DOHH2 (cell line): Measurements from ENCODE around the gene NBAS.

Experiments
- EZH2phosphoT487 ChIP-seq: fragments of 200-600 bp; sonication (generic); IDR thresholded peaks from 2 replicates; pipeline ENCODE4 v1.6.1; 2017; ENCODE audit warnings: borderline replicate concordance, mild to moderate bottlenecking, antibody characterized with exemption, low read length, moderate library complexity, mixed read lengths
- TF ChIP-seq, protein P1 (sequence below): fragments of 200-600 bp; sonication (generic); IDR thresholded peaks from one replicate; pipeline ENCODE4 v1.5.1; 2014; ENCODE audit warnings: antibody characterized with exemption, mild to moderate bottlenecking, low read depth, low read length; ENCODE audit not compliant: poor library complexity, severe bottlenecking

DNA sequence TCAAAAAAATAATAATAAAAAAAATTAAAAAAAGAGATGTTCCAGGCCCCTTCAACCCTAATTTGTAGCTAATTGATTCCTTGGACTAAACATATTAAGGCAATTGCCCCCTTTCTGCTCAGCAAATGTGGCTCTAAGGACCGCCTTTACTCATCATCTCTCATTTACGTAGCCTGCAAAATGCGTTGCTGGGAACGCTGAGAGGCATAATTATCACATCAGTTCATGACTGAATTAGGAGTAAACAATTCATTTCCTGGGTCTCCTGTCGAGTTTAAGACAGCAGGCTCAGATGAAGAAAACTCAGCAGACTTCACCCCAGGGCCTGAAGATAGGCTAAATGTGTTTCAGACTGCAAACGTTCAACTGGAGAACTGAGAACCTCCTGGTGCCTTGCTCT lies 413.5 kb downstream of the NBAS start:
- TF ChIP-seq, protein P1, sequence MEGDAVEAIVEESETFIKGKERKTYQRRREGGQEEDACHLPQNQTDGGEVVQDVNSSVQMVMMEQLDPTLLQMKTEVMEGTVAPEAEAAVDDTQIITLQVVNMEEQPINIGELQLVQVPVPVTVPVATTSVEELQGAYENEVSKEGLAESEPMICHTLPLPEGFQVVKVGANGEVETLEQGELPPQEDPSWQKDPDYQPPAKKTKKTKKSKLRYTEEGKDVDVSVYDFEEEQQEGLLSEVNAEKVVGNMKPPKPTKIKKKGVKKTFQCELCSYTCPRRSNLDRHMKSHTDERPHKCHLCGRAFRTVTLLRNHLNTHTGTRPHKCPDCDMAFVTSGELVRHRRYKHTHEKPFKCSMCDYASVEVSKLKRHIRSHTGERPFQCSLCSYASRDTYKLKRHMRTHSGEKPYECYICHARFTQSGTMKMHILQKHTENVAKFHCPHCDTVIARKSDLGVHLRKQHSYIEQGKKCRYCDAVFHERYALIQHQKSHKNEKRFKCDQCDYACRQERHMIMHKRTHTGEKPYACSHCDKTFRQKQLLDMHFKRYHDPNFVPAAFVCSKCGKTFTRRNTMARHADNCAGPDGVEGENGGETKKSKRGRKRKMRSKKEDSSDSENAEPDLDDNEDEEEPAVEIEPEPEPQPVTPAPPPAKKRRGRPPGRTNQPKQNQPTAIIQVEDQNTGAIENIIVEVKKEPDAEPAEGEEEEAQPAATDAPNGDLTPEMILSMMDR: no peak
- no peak for TF ChIP-seq EZH2phosphoT487
